ENCODE data around the gene MAB21L4. TPM values are rescaled to one million over a fixed set of nuclear protein-coding genes. Genes with fewer than 3 reads are reported as not detected.

The MAB21L4 gene
- polyA plus RNA-seq (2012; rRNA removed) = not detected in 2 replicates
- polyA plus RNA-seq (2012; cell fraction: cytosol; rRNA removed) = not detected in 2 replicates
- not detected in 2 replicates for polyA plus RNA-seq (2012; cell fraction: nucleus; rRNA removed)

- H4K20me1 ChIP-seq (ENCODE audit: insufficient read depth) = no peaks in the 10 kb centered on the region
- H3K27ac ChIP-seq (ENCODE audit: low read depth in 2 of 2, low read length in 1 of 2) = no peak within 1 kb of the TSS
- ChIA-PET POLR2A (no interaction called here), CTCF (interaction anchor here (2.4 kb wide), 1 partner anchor 45 kb away, joined by 5 read pairs; no protein-coding TSS in a partner anchor)
- TF ChIP-seq, protein P1, sequence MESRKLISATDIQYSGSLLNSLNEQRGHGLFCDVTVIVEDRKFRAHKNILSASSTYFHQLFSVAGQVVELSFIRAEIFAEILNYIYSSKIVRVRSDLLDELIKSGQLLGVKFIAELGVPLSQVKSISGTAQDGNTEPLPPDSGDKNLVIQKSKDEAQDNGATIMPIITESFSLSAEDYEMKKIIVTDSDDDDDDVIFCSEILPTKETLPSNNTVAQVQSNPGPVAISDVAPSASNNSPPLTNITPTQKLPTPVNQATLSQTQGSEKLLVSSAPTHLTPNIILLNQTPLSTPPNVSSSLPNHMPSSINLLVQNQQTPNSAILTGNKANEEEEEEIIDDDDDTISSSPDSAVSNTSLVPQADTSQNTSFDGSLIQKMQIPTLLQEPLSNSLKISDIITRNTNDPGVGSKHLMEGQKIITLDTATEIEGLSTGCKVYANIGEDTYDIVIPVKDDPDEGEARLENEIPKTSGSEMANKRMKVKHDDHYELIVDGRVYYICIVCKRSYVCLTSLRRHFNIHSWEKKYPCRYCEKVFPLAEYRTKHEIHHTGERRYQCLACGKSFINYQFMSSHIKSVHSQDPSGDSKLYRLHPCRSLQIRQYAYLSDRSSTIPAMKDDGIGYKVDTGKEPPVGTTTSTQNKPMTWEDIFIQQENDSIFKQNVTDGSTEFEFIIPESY (IDR thresholded peaks at IDR 0.05; ENCODE audit: borderline replicate concordance, low read depth) = no peak
- TF ChIP-seq IRF3 (IDR thresholded peaks at IDR 0.05; ENCODE audit: low read depth, low read length) (no peak), FOXM1 (IDR thresholded peaks at IDR 0.05; ENCODE audit: low read depth) (no peak), TEAD4 (IDR thresholded peaks at IDR 0.05; ENCODE audit: borderline replicate concordance, insufficient read depth) (no peak), EZH2phosphoT487 (IDR thresholded peaks at IDR 0.05; ENCODE audit: borderline replicate concordance, low read depth) (no peak)
- TF ChIP-seq, protein P2, sequence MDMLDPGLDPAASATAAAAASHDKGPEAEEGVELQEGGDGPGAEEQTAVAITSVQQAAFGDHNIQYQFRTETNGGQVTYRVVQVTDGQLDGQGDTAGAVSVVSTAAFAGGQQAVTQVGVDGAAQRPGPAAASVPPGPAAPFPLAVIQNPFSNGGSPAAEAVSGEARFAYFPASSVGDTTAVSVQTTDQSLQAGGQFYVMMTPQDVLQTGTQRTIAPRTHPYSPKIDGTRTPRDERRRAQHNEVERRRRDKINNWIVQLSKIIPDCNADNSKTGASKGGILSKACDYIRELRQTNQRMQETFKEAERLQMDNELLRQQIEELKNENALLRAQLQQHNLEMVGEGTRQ (IDR thresholded peaks at IDR 0.05; ENCODE audit: borderline replicate concordance, low read depth, low read length) = no peak
- no peaks in the 10 kb centered on the region for H3K79me2 ChIP-seq (ENCODE audit: insufficient read depth)
- no peak within 1 kb of the TSS for H3K9ac ChIP-seq
- peaks cover 0 to 23% of the 10 kb centered on the region in 2 experiments; a peak in 1 of 4 replicates for H3K4me1 ChIP-seq (ENCODE audit: control insufficient read depth in 1 of 2, insufficient read depth in 2 of 2, low read depth in 1 of 2, low read length in 1 of 2)
- no peaks in the 10 kb centered on the region for H3K27me3 ChIP-seq (ENCODE audit: insufficient read depth)
- no peak within 1 kb of the TSS for H2AFZ ChIP-seq (ENCODE audit: low read depth)
- H3K9me3 ChIP-seq = no peaks in the 10 kb centered on the region
- 69% methylated on average over 4 of the region's 24 CpGs for WGBS (ENCODE audit: low lambda C conversion rate)
- H3K4me3 ChIP-seq (ENCODE audit: low read depth in 2 of 2, low read length in 1 of 2) = no peak within 1 kb of the TSS
- DNase-seq = no peak
- H3K4me2 ChIP-seq = no peak within 1 kb of the TSS
- no peaks in the 10 kb centered on the region for H3K36me3 ChIP-seq (replicated peaks in 1 of 2; ENCODE audit: control insufficient read depth in 1 of 2, insufficient read depth in 2 of 2, low read length in 1 of 2)
- H3K9me2 ChIP-seq = no peaks in the 10 kb centered on the region
- no peaks in the 10 kb centered on the region for H3F3A ChIP-seq (replicated peaks; ENCODE audit: insufficient read depth)
These were observed at the start of gene MAB21L4 for GRCh38 chr2:240895656-240896388. Gene MAB21L4, minus strand, starts transcription at chr2:240896156. Its CDS starts 159 bp downstream, at chr2:240895997.

GRCh38 chr2:240936106-240936505 is 40.1 kb upstream of the MAB21L4 start:
- TF ChIP-seq, protein P2 (IDR thresholded peaks at IDR 0.05; ENCODE audit: borderline replicate concordance, low read depth, low read length) = no peak
- TF ChIP-seq RFX5 (IDR thresholded peaks at IDR 0.05; ENCODE audit: low read length) = no peak
- no peak for TF ChIP-seq SIN3A (IDR thresholded peaks at IDR 0.05; ENCODE audit: borderline replicate concordance, low read depth, low read length)
- TF ChIP-seq EP300 (IDR thresholded peaks at IDR 0.05; ENCODE audit: borderline replicate concordance in 1 of 2, low read depth in 1 of 2, low read length in 1 of 2) = no peak
- TF ChIP-seq GABPA (IDR thresholded peaks at IDR 0.05; ENCODE audit: low read depth) = no peak
- TF ChIP-seq IRF3 (IDR thresholded peaks at IDR 0.05; ENCODE audit: low read depth, low read length) = no peak
- no peak for TF ChIP-seq PBX3 (IDR thresholded peaks at IDR 0.05)
- TF ChIP-seq NFIC (IDR thresholded peaks at IDR 0.05; ENCODE audit: borderline replicate concordance) = no peak
- no peak for TF ChIP-seq MXI1 (IDR thresholded peaks at IDR 0.05; ENCODE audit: low read depth, low read length)
- no peak for TF ChIP-seq FOXM1 (IDR thresholded peaks at IDR 0.05; ENCODE audit: low read depth)
- no peak for TF ChIP-seq RAD21 (IDR thresholded peaks at IDR 0.05; ENCODE audit: low read length)
- H3K9me3 ChIP-seq = no peaks in the 10 kb centered on the region
- no peaks in the 10 kb centered on the region for H3F3A ChIP-seq (replicated peaks; ENCODE audit: insufficient read depth)
- WGBS (ENCODE audit: low lambda C conversion rate) = 50% methylated on average over 9 of the region's 9 CpGs
- DNase-seq = no peak
- POLR2A ChIA-PET = no interaction called here
- H4K20me1 ChIP-seq (ENCODE audit: insufficient read depth) = no peaks in the 10 kb centered on the region
- no peak overlapping the region for H2AFZ ChIP-seq (ENCODE audit: low read depth)
- no peak overlapping the region for H3K9ac ChIP-seq
- no peaks in the 10 kb centered on the region for H3K36me3 ChIP-seq (replicated peaks in 1 of 2; ENCODE audit: control insufficient read depth in 1 of 2, insufficient read depth in 2 of 2, low read length in 1 of 2)
- no peak overlapping the region for H3K4me3 ChIP-seq (ENCODE audit: low read depth in 2 of 2, low read length in 1 of 2)
- CTCF ChIA-PET = interaction anchor here (1.0 to 1.3 kb wide), 3 partner anchors 22 to 342 kb away, joined by 3 to 4 read pairs (median 3); no protein-coding TSS in a partner anchor
- H3K79me2 ChIP-seq (ENCODE audit: insufficient read depth) = no peaks in the 10 kb centered on the region
- no peak overlapping the region for H3K27ac ChIP-seq (ENCODE audit: low read depth in 2 of 2, low read length in 1 of 2)
- peaks cover 0 to 4% of the 10 kb centered on the region in 2 experiments; a peak in 1 of 4 replicates for H3K4me1 ChIP-seq (ENCODE audit: control insufficient read depth in 1 of 2, insufficient read depth in 2 of 2, low read depth in 1 of 2, low read length in 1 of 2)
- H3K27me3 ChIP-seq (ENCODE audit: insufficient read depth) = no peaks in the 10 kb centered on the region
- no peak overlapping the region for H3K4me2 ChIP-seq
- no peaks in the 10 kb centered on the region for H3K9me2 ChIP-seq
